HG02870 (cell line): ENCODE data around the gene SLC48A1.
A peak's percentile ranks its signal among the peaks of the same experiment; 100 is the strongest.

ENCODE experiments used
- ATAC-seq: cut with Tn5 transposase; IDR thresholded peaks from one replicate; pipeline ENCODE4 v1.9.1; 2021; ENCODE audit warnings: mild to moderate bottlenecking, moderate library complexity; ENCODE audit not compliant: unreplicated experiment

The SLC48A1 gene

DNA sequence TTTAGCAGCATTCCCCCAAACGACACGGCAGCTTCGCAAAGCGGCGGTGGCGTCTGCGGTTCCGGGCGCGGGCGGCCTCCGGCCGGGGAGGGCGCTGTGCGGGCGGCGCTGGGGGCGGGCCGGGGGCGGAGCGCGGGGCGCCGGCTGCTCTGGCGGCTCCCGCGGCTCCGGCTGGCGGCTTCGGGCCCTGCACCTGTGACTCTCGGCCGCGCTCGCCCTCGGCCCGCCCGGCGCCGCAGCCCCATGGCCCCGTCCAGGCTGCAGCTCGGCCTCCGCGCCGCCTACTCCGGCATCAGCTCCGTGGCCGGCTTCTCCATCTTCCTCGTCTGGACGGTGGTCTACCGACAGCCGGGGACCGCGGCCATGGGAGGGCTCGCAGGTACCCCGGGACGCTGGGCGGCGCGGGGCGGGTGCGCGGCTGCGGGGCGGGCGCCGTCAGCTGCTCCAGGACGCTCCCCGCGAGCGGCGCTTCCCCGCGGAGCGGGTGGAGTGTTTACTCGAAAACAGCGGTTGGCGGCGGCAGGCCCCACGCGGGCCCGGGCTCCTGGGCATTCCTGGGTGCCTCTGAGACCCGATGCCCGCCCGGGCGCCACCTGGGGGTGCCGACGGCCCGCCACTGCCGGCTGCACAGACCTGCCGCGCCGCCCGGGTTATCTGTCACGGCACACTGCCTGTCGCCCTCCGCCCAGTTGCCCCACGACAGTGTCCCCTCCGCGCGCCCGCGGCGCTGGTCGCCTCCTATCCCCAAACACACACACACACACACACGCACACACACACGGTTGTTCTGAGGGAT, at the start of gene SLC48A1:
Gene SLC48A1 (plus strand): TSS at position 177 of the 796 bp plus-strand sequence. CDS start 67 bp downstream, at position 244.
- peak; percentile 77 for ATAC-seq

DNA sequence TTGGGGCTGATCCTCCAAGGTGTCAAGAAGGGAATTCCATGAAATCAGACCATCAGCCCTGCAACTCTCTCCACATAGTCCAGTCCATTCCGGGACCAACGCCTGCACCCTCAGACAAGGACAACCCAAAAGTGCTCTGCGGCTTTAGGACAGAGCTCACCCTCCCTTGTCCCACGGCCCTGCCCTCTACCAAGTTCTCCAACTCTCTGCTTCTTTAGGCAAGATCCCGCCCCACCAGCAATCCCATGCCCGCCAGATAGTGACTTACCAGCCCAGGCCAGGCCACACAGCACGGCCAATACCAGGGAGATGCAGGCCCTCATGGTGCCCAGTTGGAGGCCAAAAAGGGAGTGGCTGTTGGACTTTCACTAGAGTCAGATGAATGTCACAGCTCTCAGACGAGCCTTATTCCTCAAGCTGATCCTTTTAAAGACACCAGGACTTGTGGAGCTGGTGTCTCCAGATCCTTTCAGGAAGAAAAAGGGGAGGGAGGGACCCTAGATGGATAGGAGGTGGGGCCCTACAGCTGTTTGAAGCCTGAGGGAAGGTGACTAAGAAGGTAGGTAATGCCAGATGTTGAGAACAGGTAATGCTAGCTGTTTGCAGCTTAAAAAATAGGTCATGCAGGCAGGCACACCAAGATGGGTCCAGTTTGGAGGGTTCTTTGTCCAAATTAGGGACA, 47.8 kb upstream of the SLC48A1 start, which contains the start of gene ENDOU:
Gene ENDOU (minus strand): TSS at position 400 of the 682 bp plus-strand sequence. CDS start 77 bp downstream, at position 323.
- no peak for ATAC-seq

DNA sequence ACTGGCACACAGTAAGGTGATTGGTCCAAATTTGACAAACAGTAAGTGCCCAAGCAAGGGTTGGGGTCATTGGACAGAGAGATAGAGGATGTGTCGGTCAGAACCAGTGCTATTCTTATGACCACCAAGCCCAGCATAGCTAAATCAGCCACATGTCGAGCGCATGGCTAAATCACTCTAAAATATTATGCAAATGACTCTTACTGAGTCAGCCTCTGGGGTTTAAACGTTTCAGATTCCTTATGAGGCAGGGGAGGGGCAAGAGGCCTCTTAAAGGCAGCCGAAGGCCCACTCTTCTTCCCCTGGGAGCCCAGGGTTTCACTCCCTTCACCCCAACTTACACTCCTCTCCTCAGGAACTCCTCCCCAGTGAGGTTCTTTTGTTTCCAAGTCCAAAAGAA, 47.1 kb upstream of the SLC48A1 start:
- peak; percentile 67 for ATAC-seq

DNA sequence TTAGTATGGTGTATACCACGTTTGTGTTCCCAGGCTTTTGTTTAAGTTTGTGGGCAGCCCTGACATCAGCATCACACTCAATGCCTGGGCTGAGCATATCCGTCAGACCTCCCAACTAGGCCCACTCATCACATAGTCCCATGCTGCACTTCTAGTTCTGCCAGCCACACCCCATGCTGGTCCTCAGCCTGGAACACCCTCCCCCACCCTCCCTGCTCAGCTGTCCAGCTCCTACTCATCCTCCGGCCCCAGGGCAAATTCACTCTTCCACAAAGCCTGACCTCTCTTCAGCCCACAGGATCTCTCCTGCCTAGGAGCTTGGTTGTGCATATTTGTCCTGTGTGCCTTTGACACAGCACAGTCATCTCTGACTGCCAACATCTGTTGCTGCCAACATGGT, 43.8 kb upstream of the SLC48A1 start:
- ATAC-seq = no peak

DNA sequence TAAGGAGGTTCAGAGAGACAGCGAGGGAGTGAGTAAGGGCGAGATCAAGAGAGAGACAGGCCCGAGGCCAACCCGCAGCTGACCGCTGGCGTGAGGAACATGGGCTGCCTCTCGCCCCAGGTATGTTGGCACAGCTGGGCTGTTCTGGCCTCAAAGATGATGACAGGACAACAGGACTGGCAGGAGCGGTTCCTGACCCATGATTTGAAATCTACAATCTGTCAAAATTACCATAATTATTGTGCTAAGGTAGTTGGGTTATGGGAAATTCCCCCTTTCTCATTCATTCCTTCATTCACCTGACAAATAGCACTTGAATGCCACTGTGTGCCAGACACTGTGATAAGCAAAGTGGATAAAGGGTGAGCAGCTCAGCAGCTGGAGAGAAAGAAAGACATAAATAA, 42.7 kb upstream of the SLC48A1 start:
- no peak for ATAC-seq

DNA sequence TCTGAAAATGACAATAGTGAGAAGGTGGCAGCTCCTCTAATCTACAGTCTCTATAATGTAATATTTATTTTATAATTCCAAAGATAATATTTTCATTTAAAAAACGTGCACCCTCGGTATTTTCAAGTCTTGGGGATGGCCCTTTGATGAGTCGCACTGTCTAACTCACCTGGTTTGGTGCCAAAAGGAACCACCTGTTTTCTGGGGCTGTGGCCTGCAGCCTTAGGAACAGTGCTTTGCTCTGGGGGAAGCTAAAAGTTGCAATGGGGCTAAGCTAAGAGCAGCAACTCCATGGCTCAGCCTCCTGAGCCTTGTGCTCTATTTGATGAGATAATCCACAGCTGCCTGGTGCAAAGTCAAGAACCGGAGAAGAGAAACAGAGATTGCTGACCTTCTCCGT, 41.3 kb upstream of the SLC48A1 start:
- ATAC-seq = no peak

DNA sequence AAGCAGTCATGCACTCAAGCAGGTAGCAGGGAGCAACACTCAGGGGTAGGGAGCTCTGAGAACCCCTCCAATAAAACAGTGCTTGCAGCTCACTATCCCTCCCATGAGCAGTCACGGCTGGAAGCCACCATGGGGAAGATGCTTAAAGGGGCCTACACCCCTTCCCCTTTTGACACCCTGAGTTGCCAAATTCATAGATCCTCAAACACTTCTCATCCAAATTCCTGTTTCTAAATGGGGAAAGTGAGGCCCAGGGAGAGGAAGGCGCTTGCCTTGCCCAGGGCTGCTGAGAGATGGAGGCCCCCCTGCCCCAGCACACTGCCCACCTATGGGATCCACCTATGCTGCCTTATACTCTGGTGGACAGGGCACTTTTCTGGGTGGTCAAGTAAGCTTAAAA, 40.5 kb upstream of the SLC48A1 start:
- ATAC-seq = no peak

DNA sequence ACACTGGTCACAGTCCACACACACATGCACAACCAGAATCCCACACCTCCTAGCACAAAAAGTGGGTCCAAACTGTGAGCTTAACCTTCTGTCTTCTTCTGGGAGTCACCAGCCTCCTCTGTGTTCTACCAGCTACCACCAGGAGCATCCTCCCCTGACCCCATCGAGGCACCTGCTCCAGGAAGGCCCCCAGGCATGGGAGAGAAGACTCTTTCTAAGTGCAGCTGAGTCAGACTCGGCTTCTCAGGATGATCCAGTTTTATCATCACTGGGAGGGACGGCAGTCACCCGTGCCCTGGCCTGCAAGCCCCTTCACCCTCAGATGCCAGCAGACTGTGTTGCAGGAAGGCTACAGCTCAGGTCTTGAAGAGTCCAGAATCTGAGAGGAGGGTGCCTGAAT, 39.9 kb upstream of the SLC48A1 start:
- no peak for ATAC-seq

DNA sequence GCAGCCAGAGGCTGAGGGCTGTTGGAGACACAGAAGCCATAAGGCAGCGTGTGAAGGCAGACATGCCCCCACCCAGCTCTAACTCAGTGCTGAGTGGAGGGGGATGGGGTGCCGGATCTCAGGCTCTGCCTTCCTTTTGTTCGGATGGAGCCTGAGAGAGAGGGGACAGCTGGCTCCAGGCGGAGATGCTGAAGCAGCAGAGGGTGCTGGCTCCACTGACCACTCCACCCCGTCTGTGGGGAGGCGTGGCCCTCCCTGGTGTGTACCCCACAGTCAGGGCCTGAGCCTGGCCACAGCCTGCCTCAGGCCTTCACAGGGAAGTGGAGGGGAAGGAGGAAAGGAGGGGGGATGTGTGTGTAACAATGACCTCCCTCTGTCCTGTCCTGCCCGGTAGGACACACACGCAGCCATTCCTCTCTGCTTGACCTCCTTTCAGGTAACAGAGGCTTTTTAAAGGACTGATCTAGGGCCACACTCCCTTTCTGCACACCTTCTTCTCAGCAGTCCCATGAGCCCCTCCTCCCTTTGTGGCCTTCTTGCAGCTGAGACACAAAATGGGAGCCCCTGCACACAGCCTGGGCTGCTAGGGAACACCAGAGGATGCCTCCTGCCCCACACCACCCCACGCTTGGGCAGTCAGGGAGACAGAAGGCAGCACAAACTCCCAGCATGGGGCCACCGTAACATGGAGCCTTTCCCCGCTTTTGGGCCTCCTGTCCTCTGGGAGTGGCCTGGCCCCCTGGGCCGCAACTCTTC, 38.1 kb upstream of the SLC48A1 start:
- ATAC-seq = no peak

DNA sequence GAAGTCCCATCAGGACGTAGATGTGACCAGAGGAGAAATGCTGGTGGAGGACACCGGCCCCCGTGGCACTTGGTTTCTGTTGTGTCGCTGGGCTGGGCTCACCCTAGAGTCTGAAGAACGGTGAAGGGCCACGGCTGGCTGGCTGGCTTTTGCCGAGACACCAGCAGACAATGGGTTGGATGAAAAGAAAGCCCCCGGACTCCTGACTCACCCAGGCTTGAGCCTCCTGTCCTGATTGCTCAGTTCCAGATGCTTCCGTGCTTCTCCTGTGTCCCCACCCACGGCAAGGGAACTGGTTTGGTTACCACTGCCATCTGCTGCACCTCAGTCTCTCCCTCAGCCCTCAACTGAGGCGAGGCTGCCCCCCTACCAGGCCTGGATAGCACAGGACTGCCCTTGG, 37.4 kb upstream of the SLC48A1 start:
- ATAC-seq = no peak

DNA sequence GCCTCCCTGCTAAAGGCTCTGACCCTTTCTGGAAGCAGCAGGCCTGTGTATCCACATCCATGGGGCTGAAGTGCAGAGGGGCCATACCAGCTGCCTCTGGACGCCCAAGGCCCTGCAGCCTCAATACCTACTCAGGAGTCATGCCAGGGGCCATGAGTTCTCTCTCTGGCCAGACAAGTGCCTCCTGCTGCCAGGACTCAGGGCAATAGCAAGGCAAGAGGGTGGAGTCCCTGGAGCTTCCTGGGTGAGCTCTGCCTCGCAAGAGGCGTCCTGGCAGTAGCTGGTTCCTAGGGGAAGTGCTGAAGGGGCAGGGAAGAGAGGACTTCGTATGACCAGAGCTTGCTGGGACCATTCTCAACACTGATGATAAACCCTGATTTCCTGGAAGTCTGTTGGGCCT, 36.8 kb upstream of the SLC48A1 start:
- no peak for ATAC-seq

DNA sequence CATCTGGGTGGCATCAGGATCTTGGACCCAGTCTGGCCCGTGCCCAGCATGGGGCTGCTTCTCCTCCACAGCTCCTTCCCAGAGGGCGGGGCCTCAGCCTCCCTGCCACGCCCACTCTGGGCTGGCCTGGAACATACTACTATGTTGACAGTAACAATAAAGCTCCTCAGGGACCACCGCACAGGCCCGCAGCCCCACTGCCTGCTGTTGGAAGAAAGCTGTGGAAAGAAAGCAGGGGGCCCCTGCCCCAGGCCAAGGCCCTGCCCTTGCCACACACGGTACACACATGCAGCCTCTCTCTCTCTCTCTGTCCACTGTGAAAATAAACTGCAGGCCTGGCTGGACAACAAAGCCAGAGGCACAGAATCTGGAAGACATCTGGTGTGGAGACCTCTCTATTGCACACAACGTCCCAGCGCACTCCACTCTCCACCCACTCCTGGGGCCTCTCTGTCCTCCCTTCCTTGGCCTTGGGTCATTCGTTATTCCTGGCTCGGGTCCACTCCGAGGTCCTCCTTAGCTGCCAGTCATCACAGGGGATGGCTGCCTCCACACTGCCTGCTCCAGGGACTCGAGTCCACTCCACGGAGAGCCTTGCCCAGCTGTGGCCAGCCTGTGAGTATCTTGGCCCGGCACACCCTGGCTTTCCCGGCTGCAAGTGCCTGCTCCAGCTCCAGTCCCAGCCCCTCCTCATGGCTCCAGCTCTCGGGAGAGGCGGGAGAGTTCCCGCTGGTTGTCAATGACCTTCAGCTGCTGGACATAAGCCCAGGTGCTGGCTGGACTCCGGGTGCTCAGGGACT, 36.0 kb upstream of the SLC48A1 start:
- no peak for ATAC-seq

DNA sequence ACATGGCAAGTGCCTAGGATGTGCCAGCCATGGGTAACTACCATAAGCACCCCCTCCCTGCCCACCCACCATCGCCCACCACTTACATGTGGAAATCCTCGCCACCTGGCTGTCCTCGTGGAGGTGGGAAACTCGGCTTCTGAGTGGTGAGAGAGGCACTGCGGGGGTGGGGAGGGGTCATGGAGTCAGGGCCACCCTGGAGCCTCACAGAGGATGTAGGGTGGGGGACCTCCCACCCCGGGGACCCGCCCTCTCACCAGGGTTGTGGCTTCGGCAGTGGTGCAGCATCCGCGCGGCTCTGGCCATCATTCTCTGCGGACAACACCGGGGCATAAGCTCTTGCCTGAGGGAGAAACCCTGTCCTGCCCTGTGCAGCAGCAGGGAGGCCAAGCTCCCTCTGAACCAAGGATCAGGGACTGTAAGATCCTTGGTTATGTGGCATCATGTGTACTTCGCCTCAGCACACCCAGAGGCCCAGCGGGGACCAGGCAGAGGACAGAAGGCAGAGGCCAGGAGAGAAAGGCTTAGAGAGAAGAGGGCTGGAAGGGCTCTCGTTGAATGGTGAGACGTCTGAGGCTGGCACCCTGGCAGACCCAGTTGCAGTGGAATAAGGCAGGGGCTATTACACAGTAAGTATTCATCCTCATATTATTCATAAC, 35.0 kb upstream of the SLC48A1 start:
- ATAC-seq = no peak

DNA sequence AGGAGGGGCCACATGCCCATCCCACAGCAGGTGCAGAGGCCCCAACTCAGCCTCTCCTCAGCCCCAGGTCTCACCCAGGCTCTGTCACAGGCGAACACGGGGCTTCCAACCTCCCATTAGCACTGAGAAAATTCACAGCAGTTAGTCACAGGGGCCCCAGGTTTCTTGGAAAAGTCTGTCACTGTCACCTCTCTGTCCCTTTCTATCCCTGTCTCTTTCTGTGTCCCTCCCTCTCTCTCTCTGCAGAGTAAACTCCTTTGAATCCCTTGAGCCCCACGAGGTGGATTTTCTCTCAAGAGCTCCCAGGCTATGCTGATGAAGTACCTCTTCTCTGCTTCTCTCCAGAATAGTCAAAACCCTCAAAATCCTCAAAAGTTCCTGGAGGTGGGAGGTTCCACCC, 33.7 kb upstream of the SLC48A1 start:
- no peak for ATAC-seq

DNA sequence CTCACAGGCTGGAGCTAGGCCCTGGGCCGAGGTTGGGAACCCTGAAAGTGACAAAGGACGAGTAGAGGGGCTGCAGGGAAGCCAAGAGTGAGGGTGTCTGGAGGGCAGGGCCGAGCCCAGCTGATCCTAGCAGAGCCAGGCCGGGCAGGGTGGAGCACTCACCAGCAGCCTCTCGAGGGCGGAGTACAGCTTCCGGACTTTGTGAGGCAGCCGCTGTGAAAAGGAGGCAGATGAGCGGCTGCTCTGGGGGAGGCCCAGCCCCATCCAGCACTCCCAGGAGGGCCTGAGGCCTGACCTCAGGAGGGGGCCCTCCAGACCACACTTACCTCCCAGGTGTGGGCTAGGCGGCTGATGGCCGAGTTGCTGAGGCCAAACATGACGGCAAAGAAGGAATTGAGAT, 33.1 kb upstream of the SLC48A1 start:
- peak; percentile 47 for ATAC-seq

DNA sequence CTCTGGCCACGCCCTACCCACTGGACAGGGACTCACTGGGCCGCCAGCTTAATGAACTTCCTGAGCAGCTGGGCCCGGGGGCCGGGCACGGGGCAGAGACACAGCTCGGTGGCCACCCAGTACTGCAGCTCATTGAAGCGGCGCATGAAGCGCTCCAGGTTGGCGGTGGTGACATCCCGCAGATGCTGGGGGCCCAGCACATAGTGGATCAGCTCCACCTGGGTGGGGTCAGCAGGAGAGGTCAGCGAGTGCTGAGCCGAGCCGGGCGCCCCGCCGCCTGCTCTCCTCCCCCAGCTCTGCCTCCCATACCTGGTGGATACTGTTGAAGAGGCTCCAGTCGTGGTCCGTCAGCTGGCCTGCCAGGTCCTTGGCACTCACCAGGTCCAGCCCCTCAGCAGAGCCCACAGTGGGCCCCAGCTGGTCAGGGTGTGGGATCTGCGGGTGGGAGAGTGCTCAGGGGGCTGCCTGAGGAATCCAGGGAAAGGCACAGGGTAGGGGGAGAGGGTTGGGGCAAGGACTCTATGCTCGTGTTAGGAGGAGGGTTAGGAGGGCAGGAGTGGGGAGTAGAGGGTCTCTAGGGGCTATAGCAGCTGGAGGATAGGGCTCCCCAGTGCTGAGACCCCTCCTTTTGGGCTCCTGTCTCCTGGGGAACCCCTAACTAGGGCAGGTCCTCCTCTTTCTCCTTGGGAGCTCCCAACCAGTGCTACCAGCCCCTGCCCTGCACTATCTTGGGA, 32.3 kb upstream of the SLC48A1 start:
- peak; percentile 30 for ATAC-seq

DNA sequence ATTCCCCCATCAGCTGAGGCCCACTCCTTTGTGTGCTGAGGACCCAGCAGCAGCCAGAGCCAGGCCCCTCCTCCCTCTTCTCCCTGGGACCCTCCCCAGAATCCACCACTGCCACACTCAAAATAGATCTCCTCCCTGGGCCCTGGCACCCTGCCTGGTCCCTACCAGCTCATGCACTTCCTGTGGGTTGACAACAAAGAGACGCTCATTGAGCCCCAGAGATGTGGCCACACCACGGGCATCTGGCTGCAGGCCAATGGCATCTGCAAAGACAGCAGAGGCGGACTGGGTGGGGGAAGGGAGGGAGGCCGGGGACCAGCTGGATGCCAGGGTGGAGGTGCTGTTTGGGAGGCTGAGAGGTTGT, 31.7 kb upstream of the SLC48A1 start:
- ATAC-seq = no peak

DNA sequence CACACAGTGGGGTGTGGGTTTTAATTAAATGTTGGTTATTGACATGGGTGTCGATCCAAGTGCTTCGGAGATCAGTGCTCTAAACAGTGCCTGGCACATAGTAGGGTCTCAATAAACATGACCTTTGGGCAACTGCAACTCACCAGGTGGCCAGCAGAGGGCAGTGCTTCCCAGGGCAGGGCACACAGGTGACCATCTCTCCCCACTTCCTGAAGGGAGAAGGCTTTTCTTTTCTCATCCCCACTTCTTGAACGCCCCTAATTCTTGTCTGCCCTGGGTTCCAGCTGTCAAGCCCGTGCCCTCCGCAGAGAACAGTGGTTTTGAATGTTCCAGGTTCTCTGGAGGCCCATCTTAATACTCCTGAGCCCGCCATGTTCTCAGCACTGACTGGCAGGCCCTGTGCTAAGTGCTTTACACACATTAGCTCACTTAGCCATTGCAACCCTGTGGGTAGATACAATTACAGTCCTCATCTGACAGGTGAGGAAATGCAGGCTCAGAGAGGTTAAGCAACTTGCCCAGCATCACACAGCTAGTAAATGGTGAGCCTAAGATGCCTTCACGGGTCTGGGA, 30.7 kb upstream of the SLC48A1 start:
- ATAC-seq = no peak

DNA sequence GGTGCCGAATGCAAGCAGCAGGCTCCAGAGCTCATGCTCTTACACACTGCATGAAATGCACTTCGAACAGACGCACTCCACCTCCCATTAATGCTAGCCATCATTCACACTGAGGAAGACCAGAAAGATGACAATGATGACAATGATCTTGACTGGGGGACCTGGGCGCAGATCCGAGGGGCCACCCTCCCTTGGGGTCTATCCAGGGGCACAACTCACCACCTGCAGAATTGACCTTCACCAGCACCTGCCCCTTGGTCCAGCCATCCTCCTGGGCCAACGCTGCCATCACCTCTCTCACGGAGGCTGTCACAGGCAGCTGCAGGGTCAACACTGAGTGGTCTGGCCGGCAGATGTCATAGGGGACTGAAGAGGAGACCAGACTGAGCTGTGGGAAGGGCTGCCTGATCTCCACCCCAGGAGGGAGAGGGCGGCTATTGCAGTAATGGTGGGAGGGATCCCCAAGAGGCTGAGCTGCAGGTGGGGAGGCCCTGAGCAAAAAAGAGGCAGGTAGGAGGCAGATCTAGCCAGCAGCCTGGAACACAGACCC, 29.7 kb upstream of the SLC48A1 start:
- no peak for ATAC-seq
